Gastroesophageal sphincter (tissue), 4 donors: ENCODE measurements around the gene OR4D9. TPM values are rescaled to one million over a fixed set of nuclear protein-coding genes. Genes with fewer than 3 reads are reported as not detected.
"Not testable (repeated sequence)": the region's sequence is repeated elsewhere in the genome, so short reads cannot be mapped to it uniquely, and the experiment has no call there.

ENCODE experiments used
- ATAC-seq: fragments of 150-250 bp; one replicate; pipeline ENCODE4 v1.9.1; 2016; ENCODE audit warnings: mild to moderate bottlenecking, moderate library complexity
- H3K27ac ChIP-seq, 4 donors: fragments of 200-600 bp; sonication (generic) in 3 of 4; 1 replicate in 3 of 4; 2 replicates in 1 of 4; pipeline ENCODE4 v1.5.1; 2016 to 2019
- H3K27me3 ChIP-seq: fragments of 200-600 bp; sonication (generic); one replicate; pipeline ENCODE4 v1.5.1; 2019
- H3K36me3 ChIP-seq, 2 donors: fragments of 200-600 bp; sonication (generic); one replicate each; pipeline ENCODE4 v1.5.1; 2019; ENCODE audit warnings: control low read depth in 1 of 2
- H3K4me1 ChIP-seq, 3 donors: fragments of 200-600 bp; sonication (generic); 1 replicate in 2 of 3; 2 replicates in 1 of 3; pipeline ENCODE4 v1.5.1; 2016 to 2019; ENCODE audit warnings: control low read depth in 2 of 3
- H3K4me3 ChIP-seq, 2 donors: fragments of 200-600 bp; sonication (generic); one replicate each; pipeline ENCODE4 v1.5.1; 2019; ENCODE audit warnings: mild to moderate bottlenecking in 1 of 2, moderate library complexity in 1 of 2
- H3K9me3 ChIP-seq, 3 donors: fragments of 200-600 bp; sonication (generic); one replicate each; pipeline ENCODE4 v1.5.1; 2017 to 2019; ENCODE audit warnings: control low read depth in 2 of 3
- CTCF ChIP-seq, 4 experiments: fragments of 200-600 bp in 2 of 4; fragments of 450-650 bp in 2 of 4; sonication (generic) in 1 of 4; IDR thresholded peaks; one replicate each; pipeline ENCODE4 v1.5.1; 2017 to 2019; ENCODE audit warnings: antibody characterized with exemption in 4 of 4, mild to moderate bottlenecking in 2 of 4, moderate library complexity in 2 of 4
- EP300 ChIP-seq: sonication (generic); formaldehyde crosslinking; IDR thresholded peaks from one replicate; pipeline ENCODE4 v1.6.1; 2017; ENCODE audit warnings: antibody characterized with exemption, mild to moderate bottlenecking
- POLR2A ChIP-seq, 2 donors: fragments of 450-650 bp; IDR thresholded peaks; one replicate each; pipeline ENCODE4 v1.6.1; 2017; ENCODE audit warnings: antibody characterized with exemption in 2 of 2, mild to moderate bottlenecking in 2 of 2, moderate library complexity in 1 of 2
- POLR2AphosphoS5 ChIP-seq: sonication (generic); formaldehyde crosslinking; IDR thresholded peaks from one replicate; pipeline ENCODE4 v1.6.1; 2017; ENCODE audit warnings: antibody characterized with exemption
- WGBS, 2 donors: methylation state at CpG; one replicate each; pipeline ENCODE4 v1.1.5; 2018; ENCODE audit warnings: low coverage in 1 of 2; 5-methylcytosine and 5-hydroxymethylcytosine counted together
- total RNA-seq, 4 donors: library from RNA; depleted of rRNA; stranded (reverse); fragments of >200 nt; gene quantifications; one replicate each; pipeline ENCODE4 v1.1.0, GENCODE V29; 2016

The OR4D9 gene
- total RNA-seq, 4 donors from 2014 or later: not detected

- Histone ChIP-seq H3K4me3 (no peak overlapping the region), H3K9me3 (no peaks in the 10 kb centered on the region), H3K36me3 (no peaks in the 10 kb centered on the region), H3K27ac (no peak overlapping the region), H3K27me3 (no peaks in the 10 kb centered on the region), H3K4me1 (peaks cover 0 to 7% (median 0%) of the 10 kb centered on the region in 3 donors)
- 72 to 73% methylated on average over 3 of the region's 3 CpGs for WGBS, 2 donors
- TF ChIP-seq POLR2AphosphoS5 (no peak), POLR2A (IDR thresholded peaks at IDR 0.05) (no peak), EP300 (no peak), CTCF (IDR thresholded peaks at IDR 0.05) (no peak)
- ATAC-seq: no peak
Measured at GRCh38 chr11:59544869-59545178, 33.5 kb downstream of the OR4D9 start.

DNA sequence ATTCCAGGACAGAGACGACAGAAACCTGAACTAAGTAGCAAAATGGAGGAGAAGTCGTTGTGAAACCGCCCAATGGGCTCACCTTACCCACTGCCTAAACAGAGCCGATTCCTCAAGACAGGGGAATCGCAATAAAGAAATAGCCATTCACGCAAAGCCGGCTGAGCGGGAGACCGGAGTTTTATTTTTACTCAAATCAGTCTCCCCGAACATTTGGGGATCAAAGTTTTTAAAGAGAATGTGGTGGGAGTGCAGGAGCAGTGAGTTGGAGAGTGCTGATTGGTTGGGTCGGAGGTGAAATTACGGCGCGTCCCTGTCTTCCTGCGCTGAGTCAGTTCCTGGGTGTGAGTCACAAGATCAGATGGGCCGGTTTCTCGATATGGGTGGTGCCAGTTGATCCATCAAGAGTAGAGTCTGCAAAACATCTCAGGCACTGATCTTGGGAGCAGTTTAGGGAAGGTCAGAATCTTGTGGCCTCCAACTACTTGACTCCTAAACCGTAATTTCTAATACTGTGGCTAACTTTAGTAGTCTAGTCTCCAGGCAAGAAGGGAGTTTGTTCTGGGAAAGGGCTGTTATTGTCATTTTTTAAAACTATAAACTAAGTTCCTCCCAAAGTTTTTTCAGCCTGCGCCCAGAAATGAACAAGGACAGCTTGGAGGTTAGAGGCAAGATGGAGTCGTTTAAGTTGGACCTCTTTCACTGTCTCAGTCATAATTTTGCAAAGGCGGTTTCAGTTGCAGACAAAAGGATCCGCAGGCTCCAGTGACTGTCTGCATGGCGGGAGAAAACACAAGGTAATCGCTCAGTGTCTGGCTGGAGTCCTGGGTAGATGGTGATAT lies 34.1 kb downstream of the OR4D9 start:
- H3K27ac ChIP-seq: no peak overlapping the region
- WGBS, 2 donors: 87 to 90% methylated on average over 14 to 22 of the region's 24 CpGs
- ATAC-seq: no peak

GRCh38 chr11:59547605-59548308 lies 36.4 kb downstream of the OR4D9 start:
- peaks cover 0 to 25% (median 0%) of the 10 kb centered on the region in 3 donors for H3K4me1 ChIP-seq
- H3K27ac ChIP-seq, H3K36me3 ChIP-seq, H3K27me3 ChIP-seq, H3K4me3 ChIP-seq, H3K9me3 ChIP-seq, ATAC-seq: not testable (repeated sequence)
- 81% methylated on average over 4 of the region's 5 CpGs; no CpG with 5 or more reads in 1 of the 2 donors for WGBS, 2 donors

More for the DNA sequence above, 34.1 kb downstream of the OR4D9 start:
- Histone ChIP-seq H3K27me3 (no peaks in the 10 kb centered on the region), H3K4me1 (peaks cover 0 to 13% (median 0%) of the 10 kb centered on the region in 3 donors), H3K36me3 (no peaks in the 10 kb centered on the region), H3K4me3 (no peak overlapping the region), H3K9me3 (no peaks in the 10 kb centered on the region)
- TF ChIP-seq EP300: no peak
- no peak for TF ChIP-seq POLR2AphosphoS5
- TF ChIP-seq CTCF (IDR thresholded peaks at IDR 0.05): no peak
- TF ChIP-seq POLR2A (IDR thresholded peaks at IDR 0.05): no peak

- H3K4me1 ChIP-seq: peaks cover 0 to 25% (median 0%) of the 10 kb centered on the region in 3 donors
- no peak overlapping the region for H3K27ac ChIP-seq
- no peak overlapping the region for H3K4me3 ChIP-seq
- TF ChIP-seq EP300: no peak
- no peak for TF ChIP-seq POLR2AphosphoS5
- TF ChIP-seq CTCF (IDR thresholded peaks at IDR 0.05): no peak
- TF ChIP-seq POLR2A (IDR thresholded peaks at IDR 0.05): no peak
- ATAC-seq: no peak
- no peaks in the 10 kb centered on the region for H3K36me3 ChIP-seq
- 90% methylated on average over 3 to 5 of the region's 5 CpGs for WGBS, 2 donors
- no peaks in the 10 kb centered on the region for H3K9me3 ChIP-seq
- H3K27me3 ChIP-seq: no peaks in the 10 kb centered on the region
Measured at GRCh38 chr11:59548309-59548656, 36.9 kb downstream of the OR4D9 start.

DNA sequence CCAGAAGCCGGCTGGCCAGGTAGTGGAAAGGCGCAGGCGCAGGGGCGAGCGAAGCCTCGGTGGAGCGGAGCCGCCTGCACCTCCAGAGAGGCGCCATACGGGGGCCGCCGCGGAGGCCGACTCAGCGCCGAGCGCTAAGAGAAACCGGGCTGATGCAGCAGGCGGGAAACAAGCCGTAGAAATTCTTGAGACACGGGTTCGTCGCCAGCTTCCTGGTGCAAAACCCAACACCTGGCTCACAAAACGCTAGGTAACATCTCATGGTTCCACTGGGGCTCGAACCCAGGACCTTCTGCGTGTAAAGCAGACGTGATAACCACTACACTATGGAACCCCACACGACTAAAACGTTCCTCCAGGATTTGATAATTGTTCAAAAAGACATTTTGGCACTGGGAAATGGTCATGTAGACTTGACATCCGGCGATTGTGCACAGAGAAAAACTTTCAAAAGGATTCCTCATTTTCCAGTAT lies 39.1 kb downstream of the OR4D9 start:
- H3K4me1 ChIP-seq: peaks cover 0 to 26% (median 0%) of the 10 kb centered on the region in 3 donors
- TF ChIP-seq CTCF (IDR thresholded peaks at IDR 0.05) (peak in 3 of 4 experiments; percentile 54 to 75 (median 63)), POLR2A (IDR thresholded peaks at IDR 0.05) (no peak)

More for the DNA sequence above, 39.1 kb downstream of the OR4D9 start:
- H3K27me3 ChIP-seq: no peaks in the 10 kb centered on the region
- WGBS, 2 donors: 0 to 1% methylated on average over 9 to 15 of the region's 31 CpGs
- peak overlapping the region; percentile 29 to 57 for H3K4me3 ChIP-seq
- no peaks in the 10 kb centered on the region for H3K36me3 ChIP-seq
- peak; percentile 84 for ATAC-seq
- peak overlapping the region; percentile 79 to 87 (median 84) for H3K27ac ChIP-seq
- no peaks in the 10 kb centered on the region for H3K9me3 ChIP-seq
